Colonic mucosa (tissue), 4 donors: Measurements from ENCODE around the gene VAT1L. TPM values are rescaled to one million over a fixed set of nuclear protein-coding genes. Genes with fewer than 3 reads are reported as not detected.

ENCODE experiments used
- DNase-seq: peaks from one replicate; pipeline ENCODE4 v3.0.0-alpha.2; 2020
- H3K27ac ChIP-seq: fragments of 200-600 bp; one replicate; pipeline ENCODE4 v1.8.0; 2021
- H3K27me3 ChIP-seq: fragments of 200-600 bp; one replicate; pipeline ENCODE4 v1.8.0; 2021
- H3K36me3 ChIP-seq: fragments of 200-600 bp; one replicate; pipeline ENCODE4 v1.8.0; 2021
- H3K4me1 ChIP-seq: fragments of 200-600 bp; one replicate; pipeline ENCODE4 v1.8.0; 2021; ENCODE audit warnings: mild to moderate bottlenecking
- H3K4me3 ChIP-seq: fragments of 200-600 bp; one replicate; pipeline ENCODE4 v1.8.0; 2021
- H3K9ac ChIP-seq, 2 donors: one replicate each; pipeline ENCODE4 v1.7.0; 2013; ENCODE audit warnings: control low read depth in 2 of 2, low read depth in 2 of 2, low read length in 2 of 2
- H3K9me3 ChIP-seq: fragments of 200-600 bp; one replicate; pipeline ENCODE4 v1.8.0; 2021
- CTCF ChIP-seq: fragments of 200-600 bp; IDR thresholded peaks from one replicate; pipeline ENCODE4 v1.8.0; 2022; ENCODE audit warnings: antibody characterized with exemption, mild to moderate bottlenecking
- intact Hi-C: fragments of 100-400 bp; cut with DNase I; formaldehyde crosslinking; loops from one replicate; pipeline ENCODE4 v1.14.1; 2022
- total RNA-seq, 2 donors: library from RNA; stranded (reverse); fragmentation: NEBNext Ultra II Directional in 1 of 2; extraction: Animal tissue kit (Norgen Biotek cat#: 25700) in 1 of 2; gene quantifications; one replicate each; pipeline ENCODE4 v1.2.1, GENCODE V29; 2021
- donor health status: healthy.
- donor health status: DM: no; HTN: no; CAD: no.
- donor health status: DM: no; HTN: no; CAD: no.

The VAT1L gene
- total RNA-seq, 2 donors from 2014 or later = 1.4 to 3.3 TPM

GRCh38 chr16:77840673-77841501 is 52.5 kb downstream of the VAT1L start:
- intact Hi-C loops = no loop called here
- no peak overlapping the region for H3K27ac ChIP-seq
- H3K9me3 ChIP-seq = no peaks in the 10 kb centered on the region
- TF ChIP-seq CTCF = no peak
- no peak overlapping the region for H3K4me3 ChIP-seq
- no peak overlapping the region for H3K9ac ChIP-seq
- peak; percentile 50 for DNase-seq
- H3K4me1 ChIP-seq = no peaks in the 10 kb centered on the region
- H3K27me3 ChIP-seq = no peaks in the 10 kb centered on the region
- no peaks in the 10 kb centered on the region for H3K36me3 ChIP-seq

- Histone ChIP-seq H3K4me3 (no peak overlapping the region), H3K9ac (no peak overlapping the region), H3K27me3 (no peaks in the 10 kb centered on the region), H3K36me3 (no peaks in the 10 kb centered on the region), H3K27ac (no peak overlapping the region), H3K4me1 (no peaks in the 10 kb centered on the region), H3K9me3 (no peaks in the 10 kb centered on the region)
- no peak for TF ChIP-seq CTCF
- DNase-seq = no peak
- intact Hi-C loops = no loop called here
These were observed 53.1 kb downstream of the VAT1L start for GRCh38 chr16:77841502-77841763.

- no peak overlapping the region for H3K9ac ChIP-seq
- H3K27me3 ChIP-seq = no peaks in the 10 kb centered on the region
- DNase-seq = no peak
- H3K4me3 ChIP-seq = no peak overlapping the region
- H3K4me1 ChIP-seq = no peaks in the 10 kb centered on the region
- intact Hi-C loops = no loop called here
- no peak overlapping the region for H3K27ac ChIP-seq
- H3K36me3 ChIP-seq = no peaks in the 10 kb centered on the region
- no peak for TF ChIP-seq CTCF
- no peaks in the 10 kb centered on the region for H3K9me3 ChIP-seq
These were observed 54.1 kb downstream of the VAT1L start for GRCh38 chr16:77842468-77842867.

GRCh38 chr16:77843405-77843804 is 55.0 kb downstream of the VAT1L start:
- no peak for DNase-seq
- H3K27me3 ChIP-seq = no peaks in the 10 kb centered on the region
- no peaks in the 10 kb centered on the region for H3K36me3 ChIP-seq
- no peak overlapping the region for H3K4me3 ChIP-seq
- H3K4me1 ChIP-seq = no peaks in the 10 kb centered on the region
- intact Hi-C loops = no loop called here
- H3K9ac ChIP-seq = no peak overlapping the region
- no peak overlapping the region for H3K27ac ChIP-seq
- TF ChIP-seq CTCF = no peak
- H3K9me3 ChIP-seq = no peaks in the 10 kb centered on the region

GRCh38 chr16:77844801-77845200 is 56.4 kb downstream of the VAT1L start:
- no peak for DNase-seq
- Histone ChIP-seq H3K4me3 (no peak overlapping the region), H3K36me3 (no peaks in the 10 kb centered on the region), H3K27ac (no peak overlapping the region), H3K4me1 (no peaks in the 10 kb centered on the region), H3K9me3 (no peaks in the 10 kb centered on the region), H3K27me3 (no peaks in the 10 kb centered on the region), H3K9ac (no peak overlapping the region)
- TF ChIP-seq CTCF = no peak
- intact Hi-C loops = no loop called here
